GM12872 (cell line): ENCODE results near the gene CALM1.

Experiments used
- TF ChIP-seq, protein P1 (sequence below): IDR thresholded peaks from 3 replicates; pipeline ENCODE4 v1.5.1; 2011; ENCODE audit warnings: low read depth, mild to moderate bottlenecking, low read length, moderate library complexity; ENCODE audit not compliant: insufficient read depth

Gene CALM1

DNA sequence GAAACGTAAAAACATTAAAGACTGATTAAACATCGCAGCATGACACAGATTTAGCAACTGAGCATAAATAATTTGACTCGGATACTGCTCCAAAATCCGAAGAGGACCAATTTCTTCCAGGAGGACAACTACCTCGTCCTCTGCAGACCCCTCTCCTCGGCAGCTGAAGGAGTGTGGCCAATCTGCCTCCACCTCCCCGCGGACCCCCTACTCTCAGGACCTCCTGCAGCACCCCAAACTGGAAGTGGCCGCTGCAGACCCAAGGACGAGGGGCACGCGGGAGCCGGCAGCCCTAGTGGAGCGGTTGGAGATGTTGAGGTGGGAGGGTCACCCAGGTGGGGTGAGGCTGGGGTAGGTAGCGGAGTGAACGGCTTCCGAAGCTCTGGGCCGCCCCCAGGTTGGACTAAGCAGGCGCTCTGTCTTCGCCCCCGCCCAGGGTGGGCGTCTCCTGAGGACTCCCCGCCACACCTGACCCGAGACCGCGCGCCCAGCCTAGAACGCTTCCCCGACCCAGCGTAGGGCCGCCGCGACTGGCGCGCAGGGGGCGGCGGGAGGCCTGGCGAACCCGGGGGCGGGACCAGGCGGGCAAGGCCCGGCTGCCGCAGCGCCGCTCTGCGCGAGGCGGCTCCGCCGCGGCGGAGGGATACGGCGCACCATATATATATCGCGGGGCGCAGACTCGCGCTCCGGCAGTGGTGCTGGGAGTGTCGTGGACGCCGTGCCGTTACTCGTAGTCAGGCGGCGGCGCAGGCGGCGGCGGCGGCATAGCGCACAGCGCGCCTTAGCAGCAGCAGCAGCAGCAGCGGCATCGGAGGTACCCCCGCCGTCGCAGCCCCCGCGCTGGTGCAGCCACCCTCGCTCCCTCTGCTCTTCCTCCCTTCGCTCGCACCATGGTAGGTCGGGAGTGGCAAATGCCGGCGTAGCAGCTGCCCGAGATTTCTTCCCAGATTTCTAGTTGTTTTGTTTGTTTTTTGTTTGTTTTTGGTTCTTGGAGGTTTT, at the start of gene CALM1:
Gene CALM1 (plus strand): TSS at position 689 of the 999 bp plus-strand sequence. CDS start 202 bp downstream, at position 891.
- TF ChIP-seq, protein P1, sequence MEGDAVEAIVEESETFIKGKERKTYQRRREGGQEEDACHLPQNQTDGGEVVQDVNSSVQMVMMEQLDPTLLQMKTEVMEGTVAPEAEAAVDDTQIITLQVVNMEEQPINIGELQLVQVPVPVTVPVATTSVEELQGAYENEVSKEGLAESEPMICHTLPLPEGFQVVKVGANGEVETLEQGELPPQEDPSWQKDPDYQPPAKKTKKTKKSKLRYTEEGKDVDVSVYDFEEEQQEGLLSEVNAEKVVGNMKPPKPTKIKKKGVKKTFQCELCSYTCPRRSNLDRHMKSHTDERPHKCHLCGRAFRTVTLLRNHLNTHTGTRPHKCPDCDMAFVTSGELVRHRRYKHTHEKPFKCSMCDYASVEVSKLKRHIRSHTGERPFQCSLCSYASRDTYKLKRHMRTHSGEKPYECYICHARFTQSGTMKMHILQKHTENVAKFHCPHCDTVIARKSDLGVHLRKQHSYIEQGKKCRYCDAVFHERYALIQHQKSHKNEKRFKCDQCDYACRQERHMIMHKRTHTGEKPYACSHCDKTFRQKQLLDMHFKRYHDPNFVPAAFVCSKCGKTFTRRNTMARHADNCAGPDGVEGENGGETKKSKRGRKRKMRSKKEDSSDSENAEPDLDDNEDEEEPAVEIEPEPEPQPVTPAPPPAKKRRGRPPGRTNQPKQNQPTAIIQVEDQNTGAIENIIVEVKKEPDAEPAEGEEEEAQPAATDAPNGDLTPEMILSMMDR, result no peak

DNA sequence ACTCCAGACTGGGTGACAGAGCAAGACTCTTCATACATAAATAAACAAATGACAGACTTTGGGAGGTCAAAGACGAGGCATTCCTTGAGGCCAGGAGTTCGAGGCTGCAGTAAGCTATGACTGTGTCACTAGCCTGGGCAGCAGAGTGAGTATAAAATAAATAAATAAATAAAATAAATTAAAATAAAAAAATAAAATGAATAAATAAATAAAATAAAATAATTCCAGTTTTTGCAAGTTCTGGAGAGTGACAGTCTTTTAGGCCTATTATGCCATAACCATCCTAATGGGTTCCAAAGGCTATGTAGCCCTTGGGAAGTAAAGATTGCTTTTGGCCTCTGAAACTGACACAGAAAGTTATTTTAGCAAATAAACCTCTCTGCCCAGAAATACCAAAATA, 48.6 kb upstream of the CALM1 start:
- TF ChIP-seq, protein P1, result no peak

DNA sequence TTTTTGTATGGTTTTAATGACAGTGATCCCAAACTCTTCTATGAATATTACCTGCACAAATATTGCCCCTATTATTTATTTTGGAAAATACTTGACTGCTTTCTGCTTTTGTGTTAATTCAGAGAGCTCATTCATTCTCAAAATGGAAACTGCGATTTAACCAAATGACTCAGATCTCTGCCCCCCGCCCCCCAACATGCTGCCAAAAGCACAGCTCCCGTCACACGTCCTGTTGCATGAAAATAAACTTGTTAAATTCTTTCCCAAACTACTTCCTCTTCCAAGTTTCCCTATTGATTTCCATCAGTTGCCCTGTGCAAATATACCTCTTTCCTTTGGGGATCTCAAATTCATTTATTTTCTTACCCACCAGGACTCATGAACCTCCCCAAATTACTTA, 47.1 kb upstream of the CALM1 start:
- TF ChIP-seq, protein P1, result no peak

DNA sequence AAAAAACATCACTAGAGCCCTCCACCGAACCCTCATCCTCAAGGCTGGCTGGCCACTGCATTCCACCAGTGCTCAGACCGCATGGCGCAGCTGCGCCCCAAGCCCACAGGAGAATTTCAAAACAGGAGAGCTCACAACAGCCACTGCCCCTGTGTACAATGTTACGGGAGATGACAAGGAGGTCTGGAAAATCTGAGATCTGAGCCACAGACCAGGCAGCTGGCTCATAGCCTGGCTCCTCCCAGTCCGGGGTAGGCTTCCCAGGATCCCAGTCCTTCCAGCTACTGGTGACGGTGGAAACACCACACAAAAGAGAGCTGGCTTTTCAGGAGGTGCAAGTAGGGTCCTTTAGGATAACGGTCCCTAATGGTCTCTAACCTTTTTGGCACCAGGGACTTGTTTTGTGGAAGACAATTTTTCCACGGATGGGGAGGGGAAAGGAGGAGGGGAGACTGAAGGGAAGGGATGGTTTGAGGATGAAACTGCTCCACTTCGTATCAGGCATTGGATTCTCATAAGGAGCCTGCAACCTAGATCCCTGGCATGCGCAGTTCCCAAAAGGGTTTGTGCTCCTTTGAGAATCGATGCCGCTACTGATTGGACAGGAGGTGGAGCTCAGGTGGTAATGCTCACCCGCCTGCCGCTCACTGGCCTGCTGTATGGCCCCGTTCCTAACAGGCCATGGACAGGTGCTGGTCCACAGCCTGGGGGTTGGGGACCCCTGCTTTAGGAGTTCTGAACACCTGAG, 42.1 kb upstream of the CALM1 start:
- TF ChIP-seq, protein P1, result no peak

DNA sequence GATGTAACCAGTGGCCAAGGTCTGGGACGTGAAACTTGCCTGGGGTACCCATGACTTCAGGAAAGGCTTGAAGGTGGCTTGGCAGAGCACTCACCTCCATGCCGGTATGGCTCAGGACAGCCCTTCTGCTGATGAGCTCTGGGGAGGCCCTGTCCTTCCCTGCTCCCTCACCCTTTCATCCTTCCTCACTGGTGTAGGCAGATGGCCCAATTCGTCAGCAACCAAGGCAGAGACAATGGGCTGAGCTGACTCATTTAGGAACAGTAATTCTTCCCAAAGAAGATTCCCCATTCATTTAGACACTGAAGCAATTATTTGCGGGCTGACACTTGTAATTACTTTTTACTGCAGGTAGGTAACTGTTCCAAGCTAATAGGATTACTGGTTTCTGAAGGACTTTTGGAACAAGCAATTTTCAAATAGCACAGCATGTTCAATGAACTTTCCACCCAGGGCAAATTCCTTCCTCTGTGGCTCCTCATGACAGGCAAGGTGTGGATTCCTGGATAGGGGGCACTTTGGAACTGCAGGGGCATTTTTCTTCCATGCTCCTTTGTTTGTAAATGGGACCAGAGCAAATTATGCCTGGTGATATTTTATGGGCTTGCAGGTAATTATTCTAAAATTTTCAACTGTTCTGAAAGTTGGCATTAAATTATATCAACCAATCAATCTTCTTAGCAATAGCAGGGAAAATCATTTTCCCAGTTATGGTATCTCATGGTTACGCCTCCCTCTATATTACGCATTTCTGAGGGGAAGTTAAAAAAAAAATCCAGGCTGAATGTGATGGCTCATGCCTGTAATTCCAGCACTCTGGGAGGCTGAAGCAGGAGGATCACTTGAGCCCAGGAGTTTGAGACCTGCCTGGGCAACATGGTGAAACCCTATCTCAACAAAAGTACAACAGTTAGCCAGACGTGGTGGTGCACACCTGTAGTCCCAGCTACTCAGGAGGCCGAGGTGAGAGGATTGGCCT, 41.0 kb upstream of the CALM1 start:
- TF ChIP-seq, protein P1, result no peak

DNA sequence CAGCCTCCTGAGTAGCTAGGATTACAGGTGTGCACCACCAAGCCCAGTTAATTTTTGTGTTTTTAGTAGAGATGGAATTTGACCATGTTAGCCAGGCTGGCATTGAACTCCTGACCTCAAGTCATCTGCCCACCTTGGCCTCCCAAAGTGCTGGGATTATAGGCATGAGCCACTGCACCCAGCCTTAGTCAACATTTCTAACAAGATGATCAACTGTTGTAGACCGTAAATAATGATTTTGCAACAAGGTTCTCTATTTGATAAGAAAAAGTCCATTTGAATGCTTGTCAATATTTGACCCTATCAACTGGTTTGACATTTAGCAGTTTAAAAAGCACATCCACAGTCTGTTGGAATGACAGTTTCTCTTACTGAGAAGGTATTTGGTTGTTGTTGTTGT, 39.9 kb upstream of the CALM1 start:
- TF ChIP-seq, protein P1, result no peak
